IMR-90 (cell line): ENCODE results near the gene TEDC1. TPM values are rescaled to one million over a fixed set of nuclear protein-coding genes. Genes with fewer than 3 reads are reported as not detected.

Source experiments
- ATAC-seq: fragments of 200-7000 bp; cut with Tn5 transposase; 2 replicates; pipeline ENCODE4 v1.9.1; 2020; ENCODE audit warnings: low read depth, mild to moderate bottlenecking, moderate library complexity
- BruUV-seq: library from RNA; stranded (reverse); fragments of 400-500 nt; replicated peaks from 2 replicates; lab custom pipeline; 2021; lab: Mats Ljungman, UMichigan
- CTCF ChIA-PET: fragments of 300-600 bp; formaldehyde crosslinking; extraction: SDS; loops from one replicate; lab custom pipeline; 2021; ENCODE audit warnings: antibody characterized with exemption; lab: Yijun Ruan, JAX
- POLR2A ChIA-PET: fragments of 300-600 bp; sonication (Branson Sonifier 250); formaldehyde crosslinking; loops from one replicate; lab custom pipeline; 2022; ENCODE audit warnings: antibody characterized with exemption; ENCODE audit not compliant: unreplicated experiment; lab: Charles Lee
- DNase-seq: peaks from one replicate; pipeline ENCODE4 v3.0.0; 2013
- H2AFZ ChIP-seq: replicated peaks from 2 replicates; pipeline ENCODE3; 2013; ENCODE audit warnings: low read length, mild to moderate bottlenecking; ENCODE audit not compliant: poor library complexity
- H2AK5ac ChIP-seq: 2 replicates; pipeline ENCODE4 v1.6.1; 2013; ENCODE audit warnings: low read depth, low read length, inconsistent platforms
- H2AK9ac ChIP-seq: replicated peaks from 2 replicates; pipeline ENCODE3; 2013; ENCODE audit warnings: mild to moderate bottlenecking, low read depth, low read length, moderate library complexity; ENCODE audit not compliant: poor library complexity
- H2BK120ac ChIP-seq: 2 replicates; pipeline ENCODE4 v1.6.1; 2013; ENCODE audit warnings: low read depth, low read length, inconsistent platforms
- H2BK15ac ChIP-seq: 3 replicates; pipeline ENCODE4 v1.6.1; 2013; ENCODE audit warnings: low read depth, low read length, inconsistent platforms
- H2BK20ac ChIP-seq: 2 replicates; pipeline ENCODE4 v1.6.1; 2013; ENCODE audit warnings: low read depth, mild to moderate bottlenecking, inconsistent platforms, low read length, moderate library complexity
- H2BK5ac ChIP-seq: 2 replicates; pipeline ENCODE4 v1.6.1; 2013; ENCODE audit warnings: mild to moderate bottlenecking, low read depth, low read length, inconsistent platforms; ENCODE audit not compliant: poor library complexity, severe bottlenecking
- H3K14ac ChIP-seq: replicated peaks from 2 replicates; pipeline ENCODE4 v1.6.1; 2013; ENCODE audit warnings: low read depth, low read length, inconsistent platforms
- H3K18ac ChIP-seq: 2 replicates; pipeline ENCODE4 v1.6.1; 2013; ENCODE audit warnings: low read depth, low read length, control low read depth
- H3K23ac ChIP-seq: 2 replicates; pipeline ENCODE4 v1.6.1; 2013; ENCODE audit warnings: low read depth, low read length, inconsistent platforms
- H3K27ac ChIP-seq: 2 replicates; pipeline ENCODE4 v1.5.1; 2013; ENCODE audit warnings: mild to moderate bottlenecking, control low read depth, low read length; ENCODE audit not compliant: insufficient read depth
- H3K27me3 ChIP-seq: 2 replicates; pipeline ENCODE4 v1.6.1; 2013; ENCODE audit warnings: low read length; ENCODE audit not compliant: control insufficient read depth, insufficient read depth
- H3K36me3 ChIP-seq: 2 replicates; pipeline ENCODE4 v1.6.1; 2013; ENCODE audit warnings: low read length, mixed read lengths; ENCODE audit not compliant: control insufficient read depth, insufficient read depth
- H3K4ac ChIP-seq: 2 replicates; pipeline ENCODE4 v1.6.1; 2013; ENCODE audit warnings: low read depth, low read length, inconsistent platforms
- H3K4me1 ChIP-seq: 2 replicates; pipeline ENCODE4 v1.6.1; 2013; ENCODE audit warnings: low read length, mixed read lengths; ENCODE audit not compliant: control insufficient read depth, insufficient read depth
- H3K4me2 ChIP-seq: 2 replicates; pipeline ENCODE4 v1.6.1; 2013; ENCODE audit warnings: low read depth, mild to moderate bottlenecking, control low read depth, low read length, moderate library complexity
- H3K4me3 ChIP-seq: 2 replicates; pipeline ENCODE4 v1.5.1; 2013; ENCODE audit warnings: low read depth, mild to moderate bottlenecking, control low read depth, low read length, moderate library complexity; ENCODE audit not compliant: insufficient read depth
- H3K56ac ChIP-seq: 2 replicates; pipeline ENCODE4 v1.6.1; 2013; ENCODE audit warnings: low read length, inconsistent platforms; ENCODE audit not compliant: insufficient read depth; ENCODE audit errors: extremely low read depth
- H3K79me1 ChIP-seq, 2 experiments: 2 replicates each; pipeline ENCODE4 v1.6.1; 2013; ENCODE audit warnings: low read length in 2 of 2, inconsistent platforms in 1 of 2, low read depth in 1 of 2
- H3K9ac ChIP-seq: 2 replicates; pipeline ENCODE4 v1.6.1; 2013; ENCODE audit warnings: low read depth, low read length, control low read depth
- H3K9me1 ChIP-seq: 2 replicates; pipeline ENCODE4 v1.6.1; 2013; ENCODE audit warnings: low read length, inconsistent platforms; ENCODE audit not compliant: insufficient read depth
- H3K9me3 ChIP-seq: 2 replicates; pipeline ENCODE4 v1.6.1; 2013; ENCODE audit warnings: low read length; ENCODE audit not compliant: control insufficient read depth, insufficient read depth
- H4K20me1 ChIP-seq: 2 replicates; pipeline ENCODE4 v1.6.1; 2013; ENCODE audit warnings: low read length, inconsistent platforms; ENCODE audit not compliant: insufficient read depth
- H4K5ac ChIP-seq: 2 replicates; pipeline ENCODE4 v1.6.1; 2013; ENCODE audit warnings: mild to moderate bottlenecking, low read depth, low read length, control low read depth
- H4K8ac ChIP-seq, 2 experiments: 2 replicates each; pipeline ENCODE4 v1.6.1; 2013; ENCODE audit warnings: low read depth in 2 of 2, low read length in 2 of 2, control low read depth in 1 of 2, inconsistent platforms in 1 of 2
- H4K91ac ChIP-seq: 2 replicates; pipeline ENCODE4 v1.6.1; 2013; ENCODE audit warnings: low read depth, low read length, inconsistent platforms; ENCODE audit not compliant: insufficient read depth
- POLR2A ChIP-seq: IDR thresholded peaks from 2 replicates; pipeline ENCODE4 v1.6.1; 2012; ENCODE audit warnings: mild to moderate bottlenecking, low read depth, low read length
- RAD21 ChIP-seq: IDR thresholded peaks from 2 replicates; pipeline ENCODE4 v1.6.1; 2012; ENCODE audit warnings: low read length, improper control_type of control experiment
- WGBS, 2 experiments: methylation state at CpG; one replicate each; pipeline versions ENCODE4 v1.1.5 to v1.1.7; 2013; ENCODE audit warnings: missing lambda C conversion rate in 2 of 2; ENCODE audit not compliant: insufficient read length in 1 of 2; ENCODE audit errors: extremely low coverage in 2 of 2; 5-methylcytosine and 5-hydroxymethylcytosine counted together
- dilution Hi-C: fragments of 300-500 bp; cut with HindIII; formaldehyde crosslinking; loops from one replicate; pipeline ENCODE4 v1.14.3; 2018; ENCODE audit warnings: low sequenced_read_pairs; ENCODE audit not compliant: unreplicated experiment
- in situ Hi-C: fragments of 300-500 bp; cut with MboI; formaldehyde crosslinking; loops from 3 replicates; pipeline ENCODE4 v1.14.3; 2019; ENCODE audit warnings: low sequenced_read_pairs, inconsistent platforms, mixed read lengths
- intact Hi-C: fragments of 100-400 bp; cut with micrococcal nuclease; formaldehyde crosslinking; loops from 2 replicates; pipeline ENCODE4 v1.10.0; 2022
- polyA plus RNA-seq, 3 experiments: library from polyadenylated mRNA; depleted of rRNA; stranded (reverse); fragments of >200 nt; gene quantifications; 2 replicates each; pipeline ENCODE4 v1.2.3, GENCODE V29; 2012; ENCODE audit warnings: low replicate concordance in 1 of 3
- total RNA-seq: library from RNA; depleted of rRNA; stranded (reverse); fragments of >200 nt; gene quantifications from 2 replicates; pipeline ENCODE4 v1.2.3, GENCODE V29; 2012
- TF ChIP-seq, protein P1 (sequence below): conservative IDR thresholded peaks from 2 replicates; pipeline ENCODE4 v1.5.1; 2012; ENCODE audit warnings: mild to moderate bottlenecking, low read depth, low read length, improper control_type of control experiment

Gene TEDC1
- total and polyA plus RNA-seq, 2 of the 4 experiments (the other 2 are of a cell fraction): 5.7 to 6.4 TPM

DNA sequence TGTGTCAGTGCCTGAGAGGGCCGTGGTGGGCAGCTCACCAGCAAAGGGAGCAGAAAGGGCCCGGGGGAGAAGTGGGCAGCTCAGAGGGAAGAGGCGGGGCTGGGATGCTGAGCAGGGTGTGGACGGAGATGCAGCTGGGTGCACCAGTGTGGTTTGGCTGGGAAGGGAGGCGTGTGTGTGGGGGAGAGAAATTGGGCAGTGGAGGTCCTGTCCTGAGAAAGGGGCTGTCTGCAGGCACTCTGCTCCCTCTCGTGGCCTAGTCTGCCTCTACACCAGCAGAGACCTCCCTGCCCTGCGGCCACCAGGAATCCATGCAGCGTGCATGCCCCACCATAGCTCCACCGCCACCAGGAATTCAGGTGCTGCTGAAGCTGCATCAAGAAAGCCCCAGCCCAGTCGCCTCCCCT, 41.7 kb downstream of the TEDC1 start:
- no TSS peak for BruUV-seq
- ChIA-PET CTCF (interaction anchor here (0.6 to 1.4 kb wide), 2 partner anchors 16 to 52 kb away, joined by 3 to 4 read pairs; no protein-coding TSS in a partner anchor), POLR2A (no interaction called here)
- Histone ChIP-seq H3K4ac (no peak overlapping the region), H3K23ac (no peak overlapping the region), H4K20me1 (no peaks in the 10 kb centered on the region), H4K5ac (no peak overlapping the region), H2BK120ac (no peak overlapping the region), H3K4me2 (no peak overlapping the region), H3K4me3 (no peak overlapping the region), H3K9me1 (no peaks in the 10 kb centered on the region), H3K9ac (no peak overlapping the region), H3K4me1 (peaks cover 4% of the 10 kb centered on the region; the same call in 1 of the 2 replicates), H2BK15ac (no peak overlapping the region), H2AFZ (no peak overlapping the region), H3K27ac (no peak overlapping the region), H2AK5ac (no peak overlapping the region), H3K36me3 (no peaks in the 10 kb centered on the region), H3K27me3 (peaks cover 19% of the 10 kb centered on the region), H3K79me1 (no peaks in the 10 kb centered on the region), H2AK9ac (no peak overlapping the region), H2BK5ac (no peak overlapping the region), H3K14ac (no peak overlapping the region), H4K91ac (no peak overlapping the region), H3K56ac (no peak overlapping the region), H2BK20ac (no peak overlapping the region), H3K18ac (no peak overlapping the region), H4K8ac (no peak overlapping the region), H3K9me3 (no peaks in the 10 kb centered on the region)
- 20% methylated on average over 1 of the region's 10 CpGs; no CpG with 5 or more reads in 1 of the 2 experiments for WGBS, 2 experiments
- peak; percentile 18 for ATAC-seq
- dilution Hi-C loops: no loop called here
- no peak for DNase-seq
- in situ Hi-C loops: no loop called here
- TF ChIP-seq POLR2A (no peak), RAD21 (0 out of 2 replicates have a peak, but pooled peaks have one; percentile 17)
- TF ChIP-seq, protein P1, sequence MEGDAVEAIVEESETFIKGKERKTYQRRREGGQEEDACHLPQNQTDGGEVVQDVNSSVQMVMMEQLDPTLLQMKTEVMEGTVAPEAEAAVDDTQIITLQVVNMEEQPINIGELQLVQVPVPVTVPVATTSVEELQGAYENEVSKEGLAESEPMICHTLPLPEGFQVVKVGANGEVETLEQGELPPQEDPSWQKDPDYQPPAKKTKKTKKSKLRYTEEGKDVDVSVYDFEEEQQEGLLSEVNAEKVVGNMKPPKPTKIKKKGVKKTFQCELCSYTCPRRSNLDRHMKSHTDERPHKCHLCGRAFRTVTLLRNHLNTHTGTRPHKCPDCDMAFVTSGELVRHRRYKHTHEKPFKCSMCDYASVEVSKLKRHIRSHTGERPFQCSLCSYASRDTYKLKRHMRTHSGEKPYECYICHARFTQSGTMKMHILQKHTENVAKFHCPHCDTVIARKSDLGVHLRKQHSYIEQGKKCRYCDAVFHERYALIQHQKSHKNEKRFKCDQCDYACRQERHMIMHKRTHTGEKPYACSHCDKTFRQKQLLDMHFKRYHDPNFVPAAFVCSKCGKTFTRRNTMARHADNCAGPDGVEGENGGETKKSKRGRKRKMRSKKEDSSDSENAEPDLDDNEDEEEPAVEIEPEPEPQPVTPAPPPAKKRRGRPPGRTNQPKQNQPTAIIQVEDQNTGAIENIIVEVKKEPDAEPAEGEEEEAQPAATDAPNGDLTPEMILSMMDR: peak; percentile 34
- intact Hi-C loops: no loop called here
